ENCODE results near the gene DNAJC5G. TPM values are rescaled to one million over a fixed set of nuclear protein-coding genes. Genes with fewer than 3 reads are reported as not detected.

Gene DNAJC5G
- total and polyA plus RNA-seq, 9 of the 15 experiments (the other 6 are each of a cell fraction or from before 2014, with no cell fraction given): not detected

GRCh38 chr2:27280826-27281225 is 5.6 kb downstream of the DNAJC5G start:
- ATAC-seq (no peak), FAIRE-seq (no peak), DNase-seq (ENCODE audit: extremely low read depth in 1 of 4, low spot score in 3 of 4) (no peak)
- Histone ChIP-seq H3K9me1 (ENCODE audit: control insufficient read depth, insufficient read depth, low read length) (no peaks in the 10 kb centered on the region), H2AFZ (ENCODE audit: low read depth, low read length) (no peak overlapping the region), H3K4me1 (replicated peaks in 1 of 2; ENCODE audit: control insufficient read depth in 2 of 2, insufficient read depth in 2 of 2, low read length in 2 of 2) (peaks cover 6 to 17% of the 10 kb centered on the region in 2 experiments), H3K27me3 (ENCODE audit: control insufficient read depth in 2 of 2, insufficient read depth in 2 of 2, low read length in 2 of 2) (peaks cover 0 to 4% of the 10 kb centered on the region in 2 experiments; a peak in 1 of 5 replicates), H3K79me2 (ENCODE audit: control insufficient read depth, insufficient read depth, low read length) (no peaks in the 10 kb centered on the region), H3K36me3 (ENCODE audit: control insufficient read depth, insufficient read depth, low read length) (no peaks in the 10 kb centered on the region), H3K27ac (ENCODE audit: extremely low read depth, low read depth, low read length) (no peak overlapping the region), H4K20me1 (replicated peaks; ENCODE audit: control insufficient read depth, insufficient read depth, low read length) (no peaks in the 10 kb centered on the region), H3K4me2 (ENCODE audit: insufficient read depth, low read length) (no peak overlapping the region), H3K9ac (ENCODE audit: insufficient read depth in 1 of 2, low read depth in 2 of 2, low read length in 2 of 2) (no peak overlapping the region), H3K9me3 (replicated peaks; ENCODE audit: control insufficient read depth, insufficient read depth, low read depth, low read length) (no peaks in the 10 kb centered on the region), H3K4me3 (no peak overlapping the region)
- 22% methylated on average over 3 of the region's 3 CpGs for WGBS (ENCODE audit: insufficient coverage, low coverage, missing lambda C conversion rate)
- intact Hi-C loops (cut with micrococcal nuclease) (loop anchor here (1.0 to 10.0 kb wide), 3 partner anchors 31 to 436 kb away; partner anchors contain the start of gene DPYSL5), in situ Hi-C loops (cut with MboI) (loop anchor here (5.0 kb wide), 1 partner anchor 184 kb away; no protein-coding TSS in a partner anchor)
- ChIA-PET CTCF (ENCODE audit: low intra/inter-chr PET ratio) (interaction anchor here (0.5 to 2.9 kb wide), 5 partner anchors 11 to 688 kb away, joined by 3 to 20 read pairs (median 8); no protein-coding TSS in a partner anchor), POLR2A (interaction anchor here (0.7 to 1.3 kb wide), 2 partner anchors 12 to 664 kb away, joined by 3 to 6 read pairs; no protein-coding TSS in a partner anchor)
- no TSS peak for BruUV-seq (replicated peaks)
- TF ChIP-seq ZBTB8A (IDR thresholded peaks at IDR 0.05; ENCODE audit: partially characterized antibody) (no peak), CSDE1 (IDR thresholded peaks at IDR 0.05) (no peak), CREB1 (IDR thresholded peaks at IDR 0.05) (no peak), CREB1 (CRISPR knock-in tag; IDR thresholded peaks at IDR 0.05) (no peak), ZBED1 (IDR thresholded peaks at IDR 0.05) (no peak), TSC22D4 (tag; IDR thresholded peaks at IDR 0.05) (no peak), SIX5 (IDR thresholded peaks at IDR 0.05; ENCODE audit: borderline replicate concordance in 1 of 2, insufficient read depth in 1 of 2, low read depth in 1 of 2, low read length in 2 of 2) (no peak), AFF4 (CRISPR knock-in tag; IDR thresholded peaks at IDR 0.05) (no peak), MAX (CRISPR knock-in tag; IDR thresholded peaks at IDR 0.05) (no peak), SMAD3 (CRISPR knock-in tag; conservative IDR thresholded peaks at IDR 0.05) (no peak), RUNX1 (IDR thresholded peaks at IDR 0.05; ENCODE audit: low read depth) (no peak), MAFK (IDR thresholded peaks at IDR 0.05; ENCODE audit: low read length) (no peak), TEAD1 (CRISPR knock-in tag; IDR thresholded peaks at IDR 0.05) (no peak), STAT5A (IDR thresholded peaks at IDR 0.05; ENCODE audit: borderline replicate concordance, low read length) (no peak), ELF1 (tag; IDR thresholded peaks at IDR 0.05) (no peak), ETV6 (IDR thresholded peaks at IDR 0.05; ENCODE audit: borderline replicate concordance in 1 of 2, low read depth in 2 of 2, low read length in 1 of 2) (no peak), ETV6 (CRISPR knock-in tag; IDR thresholded peaks at IDR 0.05; ENCODE audit: borderline replicate concordance) (no peak)

Measured in K562 (cell line).